ENCODE results near the gene SHQ1. TPM values are rescaled to one million over a fixed set of nuclear protein-coding genes. Genes with fewer than 3 reads are reported as not detected.

The SHQ1 gene
- total and polyA plus RNA-seq, 9 of the 15 experiments (the other 6 are each of a cell fraction or from before 2014, with no cell fraction given) = 9.2 to 25.0 (median 14.1) TPM

DNA sequence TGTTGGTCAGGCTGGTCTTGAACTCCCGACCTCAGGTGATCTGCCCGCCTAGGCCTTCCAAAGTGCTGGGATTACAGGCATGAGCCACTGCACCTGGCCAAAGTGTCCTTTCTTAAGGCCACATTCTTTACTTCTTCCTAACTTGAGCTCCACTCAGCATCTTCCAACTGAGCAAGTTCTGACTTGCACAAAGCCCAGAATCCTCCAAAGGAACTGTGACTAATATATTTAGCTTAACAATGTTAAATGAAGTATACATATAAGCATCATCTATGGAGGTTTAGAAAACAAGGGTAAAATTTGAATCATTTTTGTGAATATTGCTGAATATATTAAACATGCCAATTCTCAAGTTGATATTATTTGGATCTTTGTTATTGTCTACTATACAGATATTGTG lies 93.7 kb downstream of the SHQ1 start:
- Histone ChIP-seq H3K4me3 (no peak overlapping the region), H3K27me3 (ENCODE audit: control insufficient read depth in 2 of 2, insufficient read depth in 2 of 2, low read length in 2 of 2) (no peaks in the 10 kb centered on the region), H2AFZ (ENCODE audit: low read depth, low read length) (no peak overlapping the region), H3K4me1 (replicated peaks in 1 of 2; ENCODE audit: control insufficient read depth in 2 of 2, insufficient read depth in 2 of 2, low read length in 2 of 2) (no peaks in the 10 kb centered on the region; a peak in 1 of 5 replicates), H3K27ac (ENCODE audit: extremely low read depth, low read depth, low read length) (no peak overlapping the region), H3K4me2 (ENCODE audit: insufficient read depth, low read length) (no peak overlapping the region), H3K9me3 (replicated peaks; ENCODE audit: control insufficient read depth, insufficient read depth, low read depth, low read length) (no peaks in the 10 kb centered on the region), H3K9ac (ENCODE audit: insufficient read depth in 1 of 2, low read depth in 2 of 2, low read length in 2 of 2) (no peak overlapping the region), H3K79me2 (ENCODE audit: control insufficient read depth, insufficient read depth, low read length) (no peaks in the 10 kb centered on the region), H4K20me1 (replicated peaks; ENCODE audit: control insufficient read depth, insufficient read depth, low read length) (no peaks in the 10 kb centered on the region), H3K9me1 (ENCODE audit: control insufficient read depth, insufficient read depth, low read length) (no peaks in the 10 kb centered on the region), H3K36me3 (ENCODE audit: control insufficient read depth, insufficient read depth, low read length) (no peaks in the 10 kb centered on the region; the same call in 2 of the 3 replicates)
- no peak for FAIRE-seq
- 100% methylated on average over 2 of the region's 2 CpGs for WGBS (ENCODE audit: insufficient coverage, low coverage, missing lambda C conversion rate)
- no peak for ATAC-seq
- DNase-seq (ENCODE audit: extremely low read depth in 1 of 4, low spot score in 3 of 4) = no peak
- no TSS peak for BruUV-seq (replicated peaks)
- ChIA-PET CTCF (ENCODE audit: low intra/inter-chr PET ratio) (no interaction called here), POLR2A (interaction anchor here (1.1 to 1.9 kb wide), 2 partner anchors 8 to 10 kb away, joined by 4 to 6 read pairs; no protein-coding TSS in a partner anchor)
- intact Hi-C loops (cut with micrococcal nuclease) (no loop called here), in situ Hi-C loops (cut with MboI) (no loop called here)
- TF ChIP-seq RFX5 (IDR thresholded peaks at IDR 0.05; ENCODE audit: low read depth, low read length) = no peak
- TF ChIP-seq MYC (IDR thresholded peaks at IDR 0.05; ENCODE audit: low read depth, low read length) = no peak
- TF ChIP-seq MYC (CRISPR knock-in tag; IDR thresholded peaks at IDR 0.05; ENCODE audit: borderline replicate concordance, low read depth) = no peak
- no peak for TF ChIP-seq TBL1XR1 (IDR thresholded peaks at IDR 0.05; ENCODE audit: low read length in 2 of 2)
- no peak for TF ChIP-seq NBN (IDR thresholded peaks at IDR 0.05; ENCODE audit: low read depth)
- TF ChIP-seq HES1 (IDR thresholded peaks at IDR 0.05; ENCODE audit: low read depth) = no peak
- no peak for TF ChIP-seq TFE3 (CRISPR knock-in tag; IDR thresholded peaks at IDR 0.05)
- TF ChIP-seq SOX6 (IDR thresholded peaks at IDR 0.05) = no peak
- TF ChIP-seq DPF2 (IDR thresholded peaks at IDR 0.05) = no peak
- no peak for TF ChIP-seq MEIS2 (IDR thresholded peaks at IDR 0.05; ENCODE audit: partially characterized antibody)
- TF ChIP-seq ZBTB12 (CRISPR knock-in tag; IDR thresholded peaks at IDR 0.05) = no peak
- no peak for TF ChIP-seq ZNF24 (IDR thresholded peaks at IDR 0.05)
